GM18508 (cell line): ENCODE data around the gene DTX1.

Experiments
- ATAC-seq: cut with Tn5 transposase; IDR thresholded peaks from one replicate; pipeline ENCODE4 v1.9.1; 2021; ENCODE audit warnings: moderate number of reproducible peaks; ENCODE audit not compliant: insufficient read depth, unreplicated experiment

DTX1 gene

GRCh38 chr12:113054948-113055486 lies 1.5 kb upstream of the DTX1 start:
- no peak for ATAC-seq

- ATAC-seq: no peak
Observed at GRCh38 chr12:113055594-113056380, 743 bp upstream of the DTX1 start.

GRCh38 chr12:113056381-113056630 lies 224 bp upstream of the DTX1 start:
- no peak for ATAC-seq

GRCh38 chr12:113057565-113058485 lies 1.3 kb downstream of the DTX1 start:
- ATAC-seq: no peak

GRCh38 chr12:113058553-113058952 lies 2.0 kb downstream of the DTX1 start:
- no peak for ATAC-seq

- ATAC-seq: no peak
Observed at GRCh38 chr12:113059071-113059595, 2.6 kb downstream of the DTX1 start.

- ATAC-seq: no peak
Observed at GRCh38 chr12:113060336-113060960, 3.9 kb downstream of the DTX1 start.

GRCh38 chr12:113061061-113061694 lies 4.6 kb downstream of the DTX1 start:
- no peak for ATAC-seq

- ATAC-seq: no peak
Observed at GRCh38 chr12:113062502-113063395, 6.2 kb downstream of the DTX1 start.

GRCh38 chr12:113063396-113064350 lies 7.1 kb downstream of the DTX1 start:
- no peak for ATAC-seq

- no peak for ATAC-seq
Observed at GRCh38 chr12:113064395-113065125, 8.0 kb downstream of the DTX1 start.

GRCh38 chr12:113065126-113066007 lies 8.8 kb downstream of the DTX1 start:
- no peak for ATAC-seq

- ATAC-seq: no peak
Observed at GRCh38 chr12:113066813-113067400, 10.4 kb downstream of the DTX1 start.

- no peak for ATAC-seq
Observed at GRCh38 chr12:113067987-113068935, 11.7 kb downstream of the DTX1 start.

- no peak for ATAC-seq
Observed at GRCh38 chr12:113069149-113069548, 12.6 kb downstream of the DTX1 start.
